Neuronal stem cell (in vitro differentiated cells): ENCODE measurements around the gene PHACTR3.

Source experiments
- DNase-seq: peaks from one replicate; pipeline ENCODE4 v3.0.0-alpha.2; 2013; ENCODE audit warnings: low spot score
- H2AFZ ChIP-seq: one replicate; pipeline ENCODE4 v1.6.1; 2013; ENCODE audit warnings: mild to moderate bottlenecking, low read length, inconsistent platforms
- H2AK5ac ChIP-seq: 2 replicates; pipeline ENCODE4 v1.6.1; 2013; ENCODE audit warnings: low read depth, mild to moderate bottlenecking, inconsistent platforms, low read length, moderate library complexity, mixed read lengths
- H2BK120ac ChIP-seq: 2 replicates; pipeline ENCODE4 v1.6.1; 2013; ENCODE audit warnings: low read depth, mild to moderate bottlenecking, inconsistent platforms, low read length, moderate library complexity, mixed read lengths
- H2BK12ac ChIP-seq: one replicate; pipeline ENCODE4 v1.6.1; 2013; ENCODE audit warnings: low read length, inconsistent platforms
- H2BK15ac ChIP-seq: 2 replicates; pipeline ENCODE4 v1.6.1; 2013; ENCODE audit warnings: mild to moderate bottlenecking, low read length, inconsistent platforms, mixed read lengths
- H2BK5ac ChIP-seq: one replicate; pipeline ENCODE4 v1.6.1; 2013; ENCODE audit warnings: inconsistent platforms, mild to moderate bottlenecking, low read length, moderate library complexity
- H3K14ac ChIP-seq: one replicate; pipeline ENCODE4 v1.6.1; 2013; ENCODE audit warnings: low read length, inconsistent platforms
- H3K18ac ChIP-seq: 2 replicates; pipeline ENCODE4 v1.6.1; 2013; ENCODE audit warnings: low read length, inconsistent platforms
- H3K23ac ChIP-seq: 2 replicates; pipeline ENCODE4 v1.6.1; 2013; ENCODE audit warnings: low read depth, mild to moderate bottlenecking, mixed read lengths, low read length, inconsistent platforms; ENCODE audit not compliant: poor library complexity
- H3K27ac ChIP-seq: replicated peaks from 3 replicates; pipeline ENCODE4 v1.5.1; 2013; ENCODE audit warnings: low read length, inconsistent platforms
- H3K27me3 ChIP-seq, 3 experiments: 2 replicates each; pipeline ENCODE4 v1.6.1; 2013; ENCODE audit warnings: low read length in 3 of 3, mild to moderate bottlenecking in 2 of 3, inconsistent platforms in 1 of 3, low read depth in 1 of 3, mixed read lengths in 1 of 3, moderate library complexity in 1 of 3; ENCODE audit not compliant: control insufficient read depth in 3 of 3, insufficient read depth in 3 of 3
- H3K36me3 ChIP-seq, 2 donors: replicated peaks in 1 of 2; 2 replicates each; pipeline ENCODE4 v1.6.1; 2013; ENCODE audit warnings: low read length in 2 of 2; ENCODE audit not compliant: control insufficient read depth in 2 of 2, insufficient read depth in 2 of 2
- H3K4ac ChIP-seq: 2 replicates; pipeline ENCODE4 v1.6.1; 2013; ENCODE audit warnings: inconsistent platforms, mild to moderate bottlenecking, low read length, moderate library complexity
- H3K4me1 ChIP-seq, 2 donors: 1 replicate in 1 of 2; 2 replicates in 1 of 2; pipeline ENCODE4 v1.6.1; 2013; ENCODE audit warnings: low read length in 2 of 2, low read depth in 1 of 2; ENCODE audit not compliant: control insufficient read depth in 2 of 2, insufficient read depth in 1 of 2
- H3K4me2 ChIP-seq: one replicate; pipeline ENCODE4 v1.6.1; 2013; ENCODE audit warnings: mild to moderate bottlenecking, low read length, inconsistent platforms; ENCODE audit not compliant: insufficient read depth, poor library complexity, severe bottlenecking
- H3K4me3 ChIP-seq, 2 donors: 2 replicates each; pipeline ENCODE4 v1.5.1; 2013; ENCODE audit warnings: low read length in 2 of 2, mild to moderate bottlenecking in 2 of 2, inconsistent platforms in 1 of 2, moderate library complexity in 1 of 2
- H3K79me1 ChIP-seq: one replicate; pipeline ENCODE4 v1.6.1; 2013; ENCODE audit warnings: low read depth, mild to moderate bottlenecking, inconsistent platforms, low read length, moderate library complexity
- H3K9ac ChIP-seq: one replicate; pipeline ENCODE4 v1.6.1; 2013; ENCODE audit warnings: mild to moderate bottlenecking, low read depth, low read length, inconsistent platforms; ENCODE audit not compliant: poor library complexity
- H3K9me3 ChIP-seq, 2 donors: replicated peaks in 1 of 2; 2 replicates each; pipeline versions ENCODE3 to v1.6.1; 2013; ENCODE audit warnings: low read length in 2 of 2, mild to moderate bottlenecking in 2 of 2, inconsistent platforms in 1 of 2, low read depth in 1 of 2, mixed read lengths in 1 of 2, moderate library complexity in 1 of 2; ENCODE audit not compliant: control insufficient read depth in 2 of 2, insufficient read depth in 1 of 2
- H4K8ac ChIP-seq: one replicate; pipeline ENCODE4 v1.6.1; 2013; ENCODE audit warnings: low read depth, mild to moderate bottlenecking, inconsistent platforms, low read length, moderate library complexity
- H4K91ac ChIP-seq: one replicate; pipeline ENCODE4 v1.6.1; 2013; ENCODE audit warnings: low read length, low read depth, mild to moderate bottlenecking, inconsistent platforms; ENCODE audit not compliant: poor library complexity
- WGBS, 2 donors: extraction: QIAGEN DNeasy Blood & Tissue Kit; methylation state at CpG; one replicate each; pipeline ENCODE4 v1.1.7; 2013; ENCODE audit warnings: missing lambda C conversion rate in 2 of 2, mixed read lengths in 1 of 2; ENCODE audit not compliant: insufficient read length in 2 of 2, insufficient replicate concordance in 1 of 2; ENCODE audit errors: extremely low coverage in 2 of 2; 5-methylcytosine and 5-hydroxymethylcytosine counted together

The PHACTR3 gene

GRCh38 chr20:59718751-59719150 is 114.4 kb downstream of the PHACTR3 start:
- Histone ChIP-seq H3K23ac (no peak overlapping the region), H2BK12ac (no peak overlapping the region), H2AK5ac (no peak overlapping the region), H3K9me3 (peaks cover 0 to 10% of the 10 kb centered on the region in 2 donors), H3K27me3 (peaks cover 0 to 1% (median 0%) of the 10 kb centered on the region in 3 experiments), H4K8ac (no peak overlapping the region), H3K4me3 (no peak overlapping the region), H3K79me1 (no peaks in the 10 kb centered on the region), H3K18ac (no peak overlapping the region), H3K4ac (no peak overlapping the region), H2BK5ac (no peak overlapping the region), H3K14ac (no peak overlapping the region), H4K91ac (no peak overlapping the region), H2BK120ac (no peak overlapping the region), H3K4me1 (no peaks in the 10 kb centered on the region), H2BK15ac (no peak overlapping the region), H3K36me3 (no peaks in the 10 kb centered on the region), H3K9ac (no peak overlapping the region), H3K4me2 (no peak overlapping the region), H3K27ac (no peak overlapping the region), H2AFZ (no peak overlapping the region)
- no peak for DNase-seq
- WGBS, 2 donors, result no CpG with 5 or more reads among the region's 12 CpGs

- no peak overlapping the region for H3K4ac ChIP-seq
- no peak overlapping the region for H3K4me3 ChIP-seq
- no peak overlapping the region for H3K27ac ChIP-seq
These were observed 115.7 kb downstream of the PHACTR3 start for GRCh38 chr20:59720013-59720412.

GRCh38 chr20:59721386-59721785 is 117.0 kb downstream of the PHACTR3 start:
- Histone ChIP-seq H3K36me3 (no peaks in the 10 kb centered on the region), H2BK12ac (no peak overlapping the region), H3K4me3 (peak overlapping the region in 1 of 2 donors; percentile 43), H3K79me1 (no peaks in the 10 kb centered on the region), H2BK120ac (no peak overlapping the region), H4K8ac (no peak overlapping the region), H3K4me1 (no peaks in the 10 kb centered on the region), H3K4me2 (no peak overlapping the region), H2BK15ac (no peak overlapping the region), H2AK5ac (no peak overlapping the region), H3K27me3 (peaks cover 0 to 1% (median 0%) of the 10 kb centered on the region in 3 experiments), H2BK5ac (no peak overlapping the region), H3K9ac (no peak overlapping the region), H2AFZ (no peak overlapping the region), H3K18ac (no peak overlapping the region), H3K27ac (no peak overlapping the region), H4K91ac (no peak overlapping the region), H3K9me3 (peaks cover 0 to 16% of the 10 kb centered on the region in 2 donors), H3K23ac (no peak overlapping the region), H3K4ac (no peak overlapping the region), H3K14ac (no peak overlapping the region)
- no CpG with 5 or more reads among the region's 7 CpGs for WGBS, 2 donors
- no peak for DNase-seq

More at GRCh38 chr20:59720013-59720412, 115.7 kb downstream of the PHACTR3 start:
- Histone ChIP-seq H3K9me3 (peaks cover 0 to 14% of the 10 kb centered on the region in 2 donors), H3K23ac (peak overlapping the region; percentile 6), H3K14ac (no peak overlapping the region), H3K9ac (no peak overlapping the region), H3K79me1 (no peaks in the 10 kb centered on the region), H2AFZ (no peak overlapping the region), H3K18ac (no peak overlapping the region), H4K91ac (no peak overlapping the region), H2BK15ac (no peak overlapping the region), H2BK5ac (no peak overlapping the region), H2BK120ac (no peak overlapping the region), H3K36me3 (no peaks in the 10 kb centered on the region), H3K4me2 (no peak overlapping the region), H3K4me1 (no peaks in the 10 kb centered on the region), H2AK5ac (no peak overlapping the region), H3K27me3 (peaks cover 0 to 1% (median 0%) of the 10 kb centered on the region in 3 experiments), H4K8ac (no peak overlapping the region), H2BK12ac (no peak overlapping the region)
- WGBS, 2 donors, result no CpG with 5 or more reads among the region's 10 CpGs
- DNase-seq, result no peak

GRCh38 chr20:59723108-59723500 is 118.8 kb downstream of the PHACTR3 start:
- peaks cover 0 to 17% of the 10 kb centered on the region in 2 donors for H3K9me3 ChIP-seq
- no peak overlapping the region for H2BK12ac ChIP-seq
- WGBS, 2 donors, result no CpG with 5 or more reads among the region's 5 CpGs
- H2AFZ ChIP-seq, result no peak overlapping the region
- H2BK15ac ChIP-seq, result no peak overlapping the region
- H3K27me3 ChIP-seq, result peaks cover 0 to 2% (median 0%) of the 10 kb centered on the region in 3 experiments
- no peak overlapping the region for H3K4me3 ChIP-seq
- H3K4me1 ChIP-seq, result no peaks in the 10 kb centered on the region
- no peak overlapping the region for H2BK120ac ChIP-seq
- no peak overlapping the region for H2BK5ac ChIP-seq
- H3K14ac ChIP-seq, result no peak overlapping the region
- no peak overlapping the region for H4K91ac ChIP-seq
- H3K23ac ChIP-seq, result no peak overlapping the region
- H3K4ac ChIP-seq, result no peak overlapping the region
- no peak overlapping the region for H2AK5ac ChIP-seq
- H3K4me2 ChIP-seq, result no peak overlapping the region
- H3K27ac ChIP-seq, result no peak overlapping the region
- no peak overlapping the region for H3K18ac ChIP-seq
- H3K9ac ChIP-seq, result no peak overlapping the region
- no peaks in the 10 kb centered on the region for H3K79me1 ChIP-seq
- DNase-seq, result no peak
- H3K36me3 ChIP-seq, result no peaks in the 10 kb centered on the region
- H4K8ac ChIP-seq, result no peak overlapping the region
